Chondrocyte (in vitro differentiated cells): ENCODE measurements around the gene TMEM79. TPM values are rescaled to one million over a fixed set of nuclear protein-coding genes. Genes with fewer than 3 reads are reported as not detected.

Experiments used
- DNase-seq: peaks from one replicate; pipeline ENCODE4 v3.0.0; 2021; ENCODE audit warnings: mixed read lengths, low spot score
- H3K27ac Mint-ChIP-seq: one replicate; pipeline ENCODE4 v1.8.0; 2021; ENCODE audit warnings: mild to moderate bottlenecking, moderate library complexity, mixed read lengths; ENCODE audit not compliant: unreplicated experiment
- H3K27me3 Mint-ChIP-seq: 2 replicates; pipeline ENCODE4 v1.8.0; 2021; ENCODE audit warnings: low read depth, mixed read lengths
- H3K36me3 Mint-ChIP-seq: 2 replicates; pipeline ENCODE4 v1.8.0; 2021; ENCODE audit warnings: low read depth, mixed read lengths
- H3K4me1 Mint-ChIP-seq: 2 replicates; pipeline ENCODE4 v1.8.0; 2021; ENCODE audit warnings: low read depth, mild to moderate bottlenecking, mixed read lengths
- H3K4me3 Mint-ChIP-seq: one replicate; pipeline ENCODE4 v1.8.0; 2021; ENCODE audit warnings: mild to moderate bottlenecking, moderate library complexity, mixed read lengths; ENCODE audit not compliant: unreplicated experiment
- H3K9me3 Mint-ChIP-seq: 2 replicates; pipeline ENCODE4 v1.8.0; 2021; ENCODE audit warnings: low read depth, mixed read lengths
- total RNA-seq: library from RNA; stranded (reverse); gene quantifications from 3 replicates; pipeline ENCODE4 v1.2.1, GENCODE V29; 2021
- TF ChIP-seq, protein P1 (sequence below): fragments of 200-600 bp; sonication (generic); IDR thresholded peaks from 2 replicates; pipeline ENCODE4 v1.5.0; 2021; ENCODE audit warnings: antibody characterized with exemption, mild to moderate bottlenecking, moderate library complexity

The TMEM79 gene
- total RNA-seq, 1 donor from 2014 or later = 1.7 TPM

DNA sequence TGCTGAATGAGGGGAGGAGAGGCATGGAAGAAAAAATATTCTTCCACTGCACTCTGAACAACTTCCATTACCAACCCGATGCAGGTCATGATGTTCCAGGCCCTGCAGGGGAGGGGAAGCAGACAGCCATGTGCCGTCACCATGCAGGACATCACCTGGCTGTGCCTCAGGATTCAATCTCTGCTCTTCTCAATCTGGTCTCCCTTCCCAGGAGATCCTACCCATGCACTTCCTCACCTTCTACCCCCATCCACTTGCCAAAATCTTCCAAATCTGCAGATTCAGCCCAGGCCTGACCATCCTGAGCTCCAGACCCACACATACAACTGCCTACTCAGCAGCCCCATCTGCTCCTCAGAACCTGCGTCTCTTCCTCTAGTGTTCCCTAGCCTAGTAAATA lies 30.5 kb upstream of the TMEM79 start:
- Mint-ChIP-seq H3K9me3 (no peaks in the 10 kb centered on the region), H3K36me3 (peaks cover 39% of the 10 kb centered on the region), H3K4me1 (no peaks in the 10 kb centered on the region), H3K4me3 (no peak overlapping the region), H3K27me3 (no peaks in the 10 kb centered on the region), H3K27ac (no peak overlapping the region)
- TF ChIP-seq, protein P1, sequence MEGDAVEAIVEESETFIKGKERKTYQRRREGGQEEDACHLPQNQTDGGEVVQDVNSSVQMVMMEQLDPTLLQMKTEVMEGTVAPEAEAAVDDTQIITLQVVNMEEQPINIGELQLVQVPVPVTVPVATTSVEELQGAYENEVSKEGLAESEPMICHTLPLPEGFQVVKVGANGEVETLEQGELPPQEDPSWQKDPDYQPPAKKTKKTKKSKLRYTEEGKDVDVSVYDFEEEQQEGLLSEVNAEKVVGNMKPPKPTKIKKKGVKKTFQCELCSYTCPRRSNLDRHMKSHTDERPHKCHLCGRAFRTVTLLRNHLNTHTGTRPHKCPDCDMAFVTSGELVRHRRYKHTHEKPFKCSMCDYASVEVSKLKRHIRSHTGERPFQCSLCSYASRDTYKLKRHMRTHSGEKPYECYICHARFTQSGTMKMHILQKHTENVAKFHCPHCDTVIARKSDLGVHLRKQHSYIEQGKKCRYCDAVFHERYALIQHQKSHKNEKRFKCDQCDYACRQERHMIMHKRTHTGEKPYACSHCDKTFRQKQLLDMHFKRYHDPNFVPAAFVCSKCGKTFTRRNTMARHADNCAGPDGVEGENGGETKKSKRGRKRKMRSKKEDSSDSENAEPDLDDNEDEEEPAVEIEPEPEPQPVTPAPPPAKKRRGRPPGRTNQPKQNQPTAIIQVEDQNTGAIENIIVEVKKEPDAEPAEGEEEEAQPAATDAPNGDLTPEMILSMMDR = no peak
- no peak for DNase-seq

DNA sequence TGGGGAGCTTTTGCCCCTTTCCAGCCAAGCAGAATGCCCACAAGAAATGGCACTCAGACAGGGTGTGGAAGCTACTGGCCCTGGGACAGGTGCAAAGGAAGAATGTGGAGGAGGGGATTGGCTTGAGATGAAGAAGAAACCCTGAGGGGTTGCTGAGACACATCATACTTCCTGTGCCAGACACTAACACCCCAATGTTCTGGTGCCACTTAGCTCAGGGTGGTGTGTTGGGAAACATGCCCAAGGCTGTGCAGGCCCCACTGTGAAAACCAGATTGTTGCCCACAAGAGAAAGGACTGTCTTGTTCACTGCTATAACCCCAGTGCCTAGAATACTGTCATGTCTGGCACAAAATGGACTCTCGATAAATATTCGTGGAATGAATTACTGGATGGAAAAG lies 26.4 kb upstream of the TMEM79 start:
- DNase-seq = peak; percentile 6
- Mint-ChIP-seq H3K4me3 (no peak overlapping the region), H3K27me3 (no peaks in the 10 kb centered on the region), H3K27ac (no peak overlapping the region), H3K36me3 (peaks cover 51% of the 10 kb centered on the region), H3K4me1 (peaks cover 3% of the 10 kb centered on the region), H3K9me3 (no peaks in the 10 kb centered on the region)
- TF ChIP-seq, protein P1 = no peak

DNA sequence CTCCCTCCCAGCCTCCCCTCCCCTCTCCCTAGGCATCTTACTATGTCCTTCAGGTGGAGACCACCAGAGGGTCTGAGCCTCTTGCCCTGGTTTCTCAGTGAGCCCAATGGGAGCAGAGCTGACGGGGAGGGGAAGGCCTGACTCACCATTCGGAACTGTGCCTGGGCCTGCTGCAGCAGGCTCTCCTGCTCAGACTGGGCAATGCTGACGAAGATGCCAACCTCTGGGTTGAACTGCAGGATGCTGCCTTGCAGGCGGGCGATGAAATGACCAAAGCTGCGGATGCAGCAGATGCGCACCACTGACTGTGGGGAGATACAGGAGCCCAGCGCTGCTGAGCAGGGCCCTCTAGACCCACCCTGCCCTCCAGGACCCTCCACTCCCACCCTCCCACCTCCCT lies 25.3 kb upstream of the TMEM79 start:
- no peaks in the 10 kb centered on the region for H3K27me3 Mint-ChIP-seq

DNA sequence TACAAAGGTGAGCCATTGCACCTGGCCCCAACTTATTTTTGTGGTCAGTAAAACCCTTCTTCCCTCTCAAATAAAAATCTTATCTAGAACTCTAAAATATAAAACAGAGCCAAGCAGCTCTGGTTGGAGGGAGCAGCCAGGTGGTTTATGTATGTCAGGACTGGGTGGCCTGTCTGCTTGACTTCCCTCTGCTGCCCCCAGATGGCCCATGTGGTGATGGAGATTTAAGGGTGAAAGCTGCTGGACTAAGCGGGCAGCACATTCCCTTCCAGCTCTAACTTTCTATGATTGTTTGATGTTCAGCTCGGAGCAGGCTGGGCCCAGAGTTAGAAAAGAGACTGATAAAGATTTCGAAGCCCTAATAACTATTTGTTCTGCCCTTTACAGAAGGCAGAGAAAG lies 24.3 kb upstream of the TMEM79 start:
- Mint-ChIP-seq H3K4me3 (no peak overlapping the region), H3K36me3 (peaks cover 50% of the 10 kb centered on the region), H3K27ac (no peak overlapping the region), H3K4me1 (peaks cover 14% of the 10 kb centered on the region), H3K27me3 (no peaks in the 10 kb centered on the region), H3K9me3 (no peaks in the 10 kb centered on the region)
- peak; percentile 35 for DNase-seq
- TF ChIP-seq, protein P1 = peak; percentile 52

More for the DNA sequence above, 25.3 kb upstream of the TMEM79 start:
- Mint-ChIP-seq H3K9me3 (no peaks in the 10 kb centered on the region), H3K4me3 (no peak overlapping the region), H3K27ac (no peak overlapping the region), H3K4me1 (peaks cover 14% of the 10 kb centered on the region), H3K36me3 (peaks cover 50% of the 10 kb centered on the region)
- TF ChIP-seq, protein P1 = no peak
- DNase-seq = peak; percentile 52

DNA sequence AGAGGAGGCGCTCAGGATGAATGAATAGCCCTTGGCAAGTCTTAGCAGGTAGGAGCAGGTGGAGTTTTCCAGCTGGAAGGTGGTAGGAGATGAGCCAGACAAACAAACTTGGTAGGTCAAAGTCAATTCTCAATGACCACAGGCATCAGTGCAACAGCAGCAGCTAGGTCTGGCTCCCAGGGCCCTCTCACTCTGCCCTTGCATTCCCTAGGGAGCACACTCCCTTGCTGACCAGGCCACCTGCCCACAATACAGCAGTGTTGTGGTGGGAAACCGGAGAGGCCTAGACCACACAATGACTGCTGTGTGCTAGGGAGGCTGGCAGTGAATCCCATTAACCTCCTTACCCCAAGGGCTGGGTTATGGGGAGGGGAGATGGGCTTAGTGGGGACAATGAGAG lies 23.2 kb upstream of the TMEM79 start:
- Mint-ChIP-seq H3K36me3 (peaks cover 55% of the 10 kb centered on the region), H3K4me3 (no peak overlapping the region), H3K9me3 (no peaks in the 10 kb centered on the region), H3K27ac (peak overlapping the region; percentile 45), H3K27me3 (no peaks in the 10 kb centered on the region), H3K4me1 (peaks cover 14% of the 10 kb centered on the region)
- TF ChIP-seq, protein P1 = no peak
- DNase-seq = peak; percentile 34
